IPS-20b (cell line): ENCODE results near the gene SMIM38.

Source experiments
- H3K27ac ChIP-seq: one replicate; pipeline ENCODE4 v1.5.1; 2013; ENCODE audit warnings: low read length
- H3K27me3 ChIP-seq: 2 replicates; pipeline ENCODE4 v1.6.1; 2013; ENCODE audit warnings: mild to moderate bottlenecking, low read length, inconsistent platforms; ENCODE audit not compliant: insufficient read depth
- H3K36me3 ChIP-seq: 2 replicates; pipeline ENCODE4 v1.6.1; 2013; ENCODE audit warnings: low read depth, mild to moderate bottlenecking, inconsistent platforms, low read length, moderate library complexity; ENCODE audit not compliant: insufficient read depth
- H3K4me1 ChIP-seq: 2 replicates; pipeline ENCODE4 v1.6.1; 2013; ENCODE audit warnings: mild to moderate bottlenecking, control low read depth, inconsistent platforms, low read length, moderate library complexity; ENCODE audit not compliant: insufficient read depth
- H3K4me3 ChIP-seq: 2 replicates; pipeline ENCODE4 v1.5.1; 2013; ENCODE audit warnings: mild to moderate bottlenecking, low read length, inconsistent platforms
- H3K9ac ChIP-seq: 2 replicates; pipeline ENCODE4 v1.6.1; 2013; ENCODE audit warnings: low read depth, mild to moderate bottlenecking, inconsistent platforms, low read length, moderate library complexity
- H3K9me3 ChIP-seq: 2 replicates; pipeline ENCODE4 v1.6.1; 2013; ENCODE audit warnings: mild to moderate bottlenecking, low read depth, low read length, inconsistent platforms; ENCODE audit not compliant: insufficient read depth

SMIM38 gene

GRCh38 chr11:69173925-69174581 lies 18.3 kb downstream of the SMIM38 start:
- H3K27me3 ChIP-seq: no peaks in the 10 kb centered on the region
- no peak overlapping the region for H3K27ac ChIP-seq
- no peaks in the 10 kb centered on the region for H3K36me3 ChIP-seq
- no peaks in the 10 kb centered on the region for H3K9me3 ChIP-seq
- H3K4me3 ChIP-seq: no peak overlapping the region
- H3K9ac ChIP-seq: no peak overlapping the region
- no peaks in the 10 kb centered on the region for H3K4me1 ChIP-seq

GRCh38 chr11:69174841-69175240 lies 19.1 kb downstream of the SMIM38 start:
- Histone ChIP-seq H3K9me3 (no peaks in the 10 kb centered on the region), H3K4me3 (no peak overlapping the region), H3K4me1 (no peaks in the 10 kb centered on the region), H3K9ac (no peak overlapping the region), H3K27ac (no peak overlapping the region), H3K27me3 (no peaks in the 10 kb centered on the region), H3K36me3 (no peaks in the 10 kb centered on the region)

GRCh38 chr11:69178819-69179482 lies 23.2 kb downstream of the SMIM38 start:
- H3K27me3 ChIP-seq: no peaks in the 10 kb centered on the region
- no peak overlapping the region for H3K9ac ChIP-seq
- H3K4me1 ChIP-seq: no peaks in the 10 kb centered on the region
- H3K27ac ChIP-seq: no peak overlapping the region
- H3K9me3 ChIP-seq: no peaks in the 10 kb centered on the region
- no peaks in the 10 kb centered on the region for H3K36me3 ChIP-seq
- H3K4me3 ChIP-seq: no peak overlapping the region

- H3K36me3 ChIP-seq: no peaks in the 10 kb centered on the region
- no peak overlapping the region for H3K4me3 ChIP-seq
- no peaks in the 10 kb centered on the region for H3K27me3 ChIP-seq
- no peak overlapping the region for H3K9ac ChIP-seq
- no peak overlapping the region for H3K27ac ChIP-seq
- no peaks in the 10 kb centered on the region for H3K9me3 ChIP-seq
- H3K4me1 ChIP-seq: no peaks in the 10 kb centered on the region
Observed at GRCh38 chr11:69180226-69180625, 24.5 kb downstream of the SMIM38 start.

- H3K27ac ChIP-seq: no peak overlapping the region
- H3K9ac ChIP-seq: no peak overlapping the region
- H3K4me1 ChIP-seq: no peaks in the 10 kb centered on the region
- H3K27me3 ChIP-seq: no peaks in the 10 kb centered on the region
- no peaks in the 10 kb centered on the region for H3K9me3 ChIP-seq
- H3K36me3 ChIP-seq: no peaks in the 10 kb centered on the region
- no peak overlapping the region for H3K4me3 ChIP-seq
Observed at GRCh38 chr11:69180726-69181125, 25.0 kb downstream of the SMIM38 start.

- Histone ChIP-seq H3K27me3 (no peaks in the 10 kb centered on the region), H3K27ac (no peak overlapping the region), H3K36me3 (no peaks in the 10 kb centered on the region), H3K9ac (no peak overlapping the region), H3K4me3 (no peak overlapping the region), H3K9me3 (no peaks in the 10 kb centered on the region), H3K4me1 (no peaks in the 10 kb centered on the region)
Observed at GRCh38 chr11:69183613-69184012, 27.9 kb downstream of the SMIM38 start.

- Histone ChIP-seq H3K36me3 (no peaks in the 10 kb centered on the region), H3K9me3 (no peaks in the 10 kb centered on the region), H3K4me1 (no peaks in the 10 kb centered on the region), H3K27me3 (no peaks in the 10 kb centered on the region; the same call in 1 of the 2 replicates), H3K4me3 (no peak overlapping the region), H3K9ac (no peak overlapping the region), H3K27ac (no peak overlapping the region)
Observed at GRCh38 chr11:69186316-69187260, 30.9 kb downstream of the SMIM38 start.

GRCh38 chr11:69187540-69188065 lies 31.9 kb downstream of the SMIM38 start:
- H3K4me3 ChIP-seq: no peak overlapping the region
- no peaks in the 10 kb centered on the region for H3K36me3 ChIP-seq
- no peaks in the 10 kb centered on the region; the same call in 1 of the 2 replicates for H3K27me3 ChIP-seq
- no peaks in the 10 kb centered on the region for H3K4me1 ChIP-seq
- no peak overlapping the region for H3K27ac ChIP-seq
- H3K9ac ChIP-seq: no peak overlapping the region
- H3K9me3 ChIP-seq: no peaks in the 10 kb centered on the region

GRCh38 chr11:69189059-69189458 lies 33.3 kb downstream of the SMIM38 start:
- H3K27me3 ChIP-seq: no peaks in the 10 kb centered on the region; the same call in 1 of the 2 replicates
- no peaks in the 10 kb centered on the region for H3K9me3 ChIP-seq
- no peak overlapping the region for H3K4me3 ChIP-seq
- no peaks in the 10 kb centered on the region for H3K36me3 ChIP-seq
- H3K4me1 ChIP-seq: no peaks in the 10 kb centered on the region
- H3K9ac ChIP-seq: no peak overlapping the region
- H3K27ac ChIP-seq: no peak overlapping the region

- Histone ChIP-seq H3K36me3 (no peaks in the 10 kb centered on the region), H3K27ac (no peak overlapping the region), H3K9me3 (no peaks in the 10 kb centered on the region), H3K4me3 (no peak overlapping the region), H3K4me1 (no peaks in the 10 kb centered on the region), H3K9ac (no peak overlapping the region), H3K27me3 (no peaks in the 10 kb centered on the region; the same call in 1 of the 2 replicates)
Observed at GRCh38 chr11:69190796-69191536, 35.2 kb downstream of the SMIM38 start.

- Histone ChIP-seq H3K9ac (no peak overlapping the region), H3K27ac (no peak overlapping the region), H3K4me1 (no peaks in the 10 kb centered on the region), H3K27me3 (no peaks in the 10 kb centered on the region; the same call in 1 of the 2 replicates), H3K9me3 (no peaks in the 10 kb centered on the region), H3K36me3 (no peaks in the 10 kb centered on the region), H3K4me3 (no peak overlapping the region)
Observed at GRCh38 chr11:69192301-69192721, 36.6 kb downstream of the SMIM38 start.
